DMS153 (cell line): ENCODE data around the gene ASH1L.
"Not testable (repeated sequence)": the region's sequence is repeated elsewhere in the genome, so short reads cannot be mapped to it uniquely, and the experiment has no call there.

ENCODE experiments used
- DNase-seq: peaks from one replicate; lab custom pipeline; 2025; lab: John Stamatoyannopoulos, UW

The ASH1L gene, protein sequence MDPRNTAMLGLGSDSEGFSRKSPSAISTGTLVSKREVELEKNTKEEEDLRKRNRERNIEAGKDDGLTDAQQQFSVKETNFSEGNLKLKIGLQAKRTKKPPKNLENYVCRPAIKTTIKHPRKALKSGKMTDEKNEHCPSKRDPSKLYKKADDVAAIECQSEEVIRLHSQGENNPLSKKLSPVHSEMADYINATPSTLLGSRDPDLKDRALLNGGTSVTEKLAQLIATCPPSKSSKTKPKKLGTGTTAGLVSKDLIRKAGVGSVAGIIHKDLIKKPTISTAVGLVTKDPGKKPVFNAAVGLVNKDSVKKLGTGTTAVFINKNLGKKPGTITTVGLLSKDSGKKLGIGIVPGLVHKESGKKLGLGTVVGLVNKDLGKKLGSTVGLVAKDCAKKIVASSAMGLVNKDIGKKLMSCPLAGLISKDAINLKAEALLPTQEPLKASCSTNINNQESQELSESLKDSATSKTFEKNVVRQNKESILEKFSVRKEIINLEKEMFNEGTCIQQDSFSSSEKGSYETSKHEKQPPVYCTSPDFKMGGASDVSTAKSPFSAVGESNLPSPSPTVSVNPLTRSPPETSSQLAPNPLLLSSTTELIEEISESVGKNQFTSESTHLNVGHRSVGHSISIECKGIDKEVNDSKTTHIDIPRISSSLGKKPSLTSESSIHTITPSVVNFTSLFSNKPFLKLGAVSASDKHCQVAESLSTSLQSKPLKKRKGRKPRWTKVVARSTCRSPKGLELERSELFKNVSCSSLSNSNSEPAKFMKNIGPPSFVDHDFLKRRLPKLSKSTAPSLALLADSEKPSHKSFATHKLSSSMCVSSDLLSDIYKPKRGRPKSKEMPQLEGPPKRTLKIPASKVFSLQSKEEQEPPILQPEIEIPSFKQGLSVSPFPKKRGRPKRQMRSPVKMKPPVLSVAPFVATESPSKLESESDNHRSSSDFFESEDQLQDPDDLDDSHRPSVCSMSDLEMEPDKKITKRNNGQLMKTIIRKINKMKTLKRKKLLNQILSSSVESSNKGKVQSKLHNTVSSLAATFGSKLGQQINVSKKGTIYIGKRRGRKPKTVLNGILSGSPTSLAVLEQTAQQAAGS (N-terminal part only)

DNA sequence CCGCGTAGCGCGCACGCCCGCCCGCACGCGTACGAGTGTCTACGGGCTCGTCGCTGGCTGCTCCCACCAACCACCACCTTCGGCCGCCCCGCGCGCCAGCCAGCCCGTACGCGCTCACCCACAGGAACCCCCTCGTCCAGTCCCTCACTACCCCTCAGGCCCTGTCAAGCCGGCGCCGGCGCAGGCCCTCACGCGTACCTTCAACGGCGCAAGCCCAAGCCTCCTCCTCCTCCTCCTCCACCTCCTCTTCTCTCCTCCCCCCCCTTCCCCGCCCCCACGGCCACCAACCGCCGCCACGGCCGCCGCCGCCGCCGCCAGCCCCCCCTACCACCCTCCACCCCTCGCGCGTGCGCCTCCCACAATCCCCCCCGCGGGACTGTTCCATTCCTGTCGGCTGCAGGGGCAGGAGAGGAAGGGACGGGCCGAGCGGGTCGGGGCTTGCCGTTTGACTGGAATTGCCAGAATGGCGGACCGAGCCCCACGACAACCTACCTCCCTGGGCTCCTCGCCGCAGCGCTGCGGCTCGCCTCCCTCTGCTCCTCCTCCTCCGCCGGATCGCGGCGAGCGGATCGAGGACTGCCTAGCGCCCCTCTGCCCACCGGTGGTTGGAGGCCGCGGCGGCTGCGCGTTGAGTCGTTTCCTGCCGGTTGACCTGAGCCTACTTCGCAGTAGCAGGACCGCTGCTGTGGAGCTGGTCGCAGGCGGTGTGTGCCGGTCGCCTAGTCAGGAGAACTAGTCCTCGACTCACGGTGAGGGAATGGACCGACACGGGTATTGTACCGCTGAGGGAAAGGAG lies at the start of gene ASH1L:
ASH1L (minus strand) TSS at position 223 of the 796 bp plus-strand sequence. CDS start 41,284 bp downstream, outside the sequence.
- peak; percentile 93 for DNase-seq

- not testable (repeated sequence) for DNase-seq
Observed at GRCh38 chr1:155610257-155610647, 47.6 kb upstream of the ASH1L start.

DNA sequence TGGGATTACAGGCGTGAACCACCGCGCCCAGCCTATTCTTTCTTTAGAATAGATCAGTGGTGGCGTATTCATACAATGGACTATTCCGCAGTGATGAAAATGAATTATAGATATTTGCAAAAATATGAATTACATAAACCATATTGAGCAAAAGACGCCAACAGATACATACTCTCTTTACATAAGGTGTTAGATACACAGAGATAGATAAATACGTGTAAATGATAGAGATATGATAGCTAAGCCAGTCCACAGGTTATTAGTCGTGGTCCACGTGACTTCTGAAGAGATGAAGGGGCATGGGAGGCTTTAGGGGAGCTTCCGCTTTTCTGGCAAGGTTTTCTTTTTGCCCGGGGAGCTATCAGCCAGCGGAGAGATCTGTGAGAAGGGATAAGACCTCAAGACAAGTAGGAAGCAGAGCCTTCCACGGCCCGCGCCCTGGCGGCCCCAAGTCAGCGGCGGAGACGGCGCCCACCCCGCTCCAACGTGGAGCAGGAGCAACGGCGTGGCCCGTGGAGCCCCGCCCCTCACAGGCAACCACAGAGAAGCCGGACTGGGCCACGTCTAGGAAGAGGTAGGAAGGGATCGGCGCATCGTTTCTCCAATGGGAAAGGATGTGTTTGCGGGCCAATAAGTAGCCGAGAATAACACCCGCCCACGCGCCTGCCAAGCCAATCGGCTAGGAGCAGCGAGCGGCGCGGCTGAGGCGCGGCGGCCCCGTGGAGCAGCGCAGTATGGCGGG lies 47.1 kb upstream of the ASH1L start, which contains the start of gene MSTO1:
MSTO1 (plus strand) TSS at position 704 of the 742 bp plus-strand sequence; CDS start at position 735, 31 bp downstream.
- peak; percentile 98 for DNase-seq

DNA sequence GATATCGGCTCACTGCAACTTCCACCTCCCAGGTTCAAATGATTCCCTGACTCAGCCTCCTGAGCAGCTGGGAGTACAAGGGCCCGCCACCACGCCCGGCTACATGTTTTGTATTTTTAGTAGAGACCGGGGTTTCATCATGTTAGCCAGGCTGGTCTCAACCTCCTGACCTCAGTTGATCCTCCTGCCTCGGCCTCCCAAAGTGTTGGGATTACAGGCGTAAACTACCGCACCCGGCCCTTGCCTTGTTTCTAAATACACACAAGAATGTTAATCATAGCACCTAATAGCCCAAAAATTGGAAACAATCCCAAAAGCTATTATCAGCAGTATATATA lies 46.3 kb upstream of the ASH1L start:
- DNase-seq, result no peak

GRCh38 chr1:155607708-155608107 lies 45.1 kb upstream of the ASH1L start:
- DNase-seq, result no peak

GRCh38 chr1:155599828-155600572 lies 37.4 kb upstream of the ASH1L start:
- not testable (repeated sequence) for DNase-seq

GRCh38 chr1:155598842-155599331 lies 36.3 kb upstream of the ASH1L start:
- no peak for DNase-seq

GRCh38 chr1:155596864-155597263 lies 34.3 kb upstream of the ASH1L start:
- DNase-seq, result no peak

DNA sequence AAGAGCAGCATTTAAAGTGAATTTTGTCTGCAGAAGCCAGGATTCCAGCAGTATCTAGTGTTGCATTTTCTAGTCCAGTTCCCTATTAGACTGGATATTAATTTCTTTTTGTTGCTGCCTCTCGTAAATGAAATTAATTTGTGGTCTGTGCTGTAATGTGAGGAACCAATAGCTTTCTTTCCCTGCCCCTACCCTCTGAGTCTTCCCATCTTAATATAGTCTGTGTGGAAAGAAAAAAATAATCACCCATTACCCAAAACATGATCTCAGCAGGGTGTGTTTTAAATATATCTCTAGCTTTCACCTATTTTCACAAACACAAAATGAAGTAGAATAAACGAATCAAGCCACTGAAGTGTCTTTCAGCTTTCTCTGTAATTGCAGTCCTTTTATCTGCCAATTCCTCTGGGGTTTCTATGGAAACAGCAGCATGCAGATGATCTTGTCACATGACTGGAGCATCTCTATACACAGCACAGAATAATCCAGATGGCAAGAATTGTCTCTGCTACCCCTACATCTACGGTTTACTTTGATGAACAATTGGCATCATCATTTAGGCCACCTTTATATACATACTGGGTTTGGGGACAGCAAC lies 33.4 kb upstream of the ASH1L start:
- DNase-seq, result not testable (repeated sequence)

DNA sequence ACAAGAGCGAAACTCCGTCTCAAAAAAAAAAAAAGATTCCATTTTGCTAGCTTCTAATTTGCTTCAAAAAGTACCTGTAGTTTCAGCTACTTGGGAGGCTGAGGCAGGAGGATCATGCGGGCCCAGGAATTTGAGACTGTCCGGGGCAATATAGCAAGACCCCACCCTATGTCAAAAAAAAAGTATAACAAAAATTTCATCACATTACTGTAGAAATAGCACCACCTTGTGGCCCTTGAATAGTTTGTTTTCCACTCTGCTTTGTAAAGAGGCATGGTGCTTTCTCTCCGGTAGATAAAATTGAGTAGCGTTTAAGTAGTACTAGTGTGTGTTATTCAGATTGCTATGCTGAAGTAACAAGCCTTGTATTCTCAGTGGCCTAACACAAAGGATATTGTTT lies 29.2 kb upstream of the ASH1L start:
- DNase-seq, result peak; percentile 19

GRCh38 chr1:155590516-155591247 lies 28.1 kb upstream of the ASH1L start:
- DNase-seq, result not testable (repeated sequence)

GRCh38 chr1:155589282-155589681 lies 26.7 kb upstream of the ASH1L start:
- DNase-seq, result not testable (repeated sequence)

DNA sequence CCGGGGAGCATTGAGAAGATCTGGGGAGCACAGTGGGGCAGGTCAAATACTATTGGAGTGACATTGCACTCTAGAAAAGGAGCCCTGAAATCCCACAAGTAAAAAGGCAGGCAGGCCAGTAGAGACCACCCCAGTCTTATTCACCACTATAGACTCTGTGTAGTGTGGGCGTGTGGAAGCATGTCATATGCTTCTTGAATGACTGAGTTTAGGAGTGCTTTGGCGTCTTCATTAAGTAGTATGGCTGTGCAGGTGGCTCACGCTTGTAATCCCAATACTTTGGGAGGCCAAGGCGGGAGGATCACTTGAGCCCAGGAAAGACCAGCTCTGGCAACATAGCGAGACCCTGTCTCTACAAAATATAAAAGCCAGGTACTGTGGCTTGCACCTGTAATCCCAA lies 21.2 kb upstream of the ASH1L start:
- DNase-seq, result not testable (repeated sequence)

DNA sequence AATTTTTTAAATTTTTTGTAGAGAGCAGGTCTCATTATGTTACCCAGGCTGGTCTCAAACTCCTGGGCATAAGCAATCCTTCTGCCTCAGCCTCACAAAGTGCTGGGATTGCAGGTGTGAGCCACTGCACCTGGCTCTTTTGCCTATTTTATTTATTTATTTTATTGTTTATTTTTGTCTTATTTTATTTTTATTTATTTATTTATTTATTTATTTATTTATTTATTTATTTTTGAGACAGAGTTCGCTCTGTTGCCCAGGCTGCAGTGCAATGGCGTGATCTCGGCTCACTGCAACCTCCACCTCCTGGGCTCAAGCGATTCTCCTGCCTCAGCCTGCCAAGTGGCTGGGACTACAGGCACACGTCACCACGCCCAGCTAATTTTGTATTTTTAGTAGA lies 13.0 kb upstream of the ASH1L start:
- DNase-seq, result not testable (repeated sequence)

DNA sequence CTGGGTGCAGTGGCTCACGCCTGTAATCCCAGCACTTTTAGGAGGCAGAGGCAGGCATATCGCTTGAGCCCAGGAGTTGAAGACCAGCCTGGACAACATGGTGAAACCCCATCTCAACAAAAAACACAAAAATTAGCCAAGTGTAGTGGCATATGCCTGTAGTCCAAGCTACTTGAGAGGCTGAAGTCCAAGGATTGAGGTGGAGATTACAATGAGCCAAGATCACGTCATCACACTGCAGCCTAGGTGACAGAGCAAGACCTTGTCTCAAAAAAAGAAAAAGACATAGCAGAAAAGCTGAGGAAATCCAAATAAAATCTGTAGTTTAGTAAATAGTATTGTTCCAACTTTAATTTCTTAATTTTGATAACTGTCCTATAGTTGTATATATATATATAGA lies 11.5 kb upstream of the ASH1L start:
- no peak for DNase-seq

DNA sequence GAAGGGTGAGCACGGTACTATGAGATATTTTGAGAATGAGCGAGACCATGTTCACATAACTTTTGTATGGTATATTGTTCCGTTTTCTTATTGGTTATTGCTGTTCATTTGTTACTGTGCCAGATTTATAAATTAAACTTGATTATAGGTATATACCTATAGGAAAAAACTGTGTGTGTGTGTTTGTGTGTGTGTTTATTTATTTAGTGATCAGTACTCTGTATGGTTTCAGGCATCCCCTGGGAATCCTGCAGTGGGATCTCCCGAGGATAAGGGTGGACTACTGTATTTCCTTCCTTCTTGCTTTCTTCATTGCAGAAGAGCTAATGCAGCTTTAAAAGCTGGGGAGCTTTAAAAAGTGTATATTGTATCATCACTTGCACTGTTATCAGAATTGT lies 8.0 kb upstream of the ASH1L start:
- no peak for DNase-seq

DNA sequence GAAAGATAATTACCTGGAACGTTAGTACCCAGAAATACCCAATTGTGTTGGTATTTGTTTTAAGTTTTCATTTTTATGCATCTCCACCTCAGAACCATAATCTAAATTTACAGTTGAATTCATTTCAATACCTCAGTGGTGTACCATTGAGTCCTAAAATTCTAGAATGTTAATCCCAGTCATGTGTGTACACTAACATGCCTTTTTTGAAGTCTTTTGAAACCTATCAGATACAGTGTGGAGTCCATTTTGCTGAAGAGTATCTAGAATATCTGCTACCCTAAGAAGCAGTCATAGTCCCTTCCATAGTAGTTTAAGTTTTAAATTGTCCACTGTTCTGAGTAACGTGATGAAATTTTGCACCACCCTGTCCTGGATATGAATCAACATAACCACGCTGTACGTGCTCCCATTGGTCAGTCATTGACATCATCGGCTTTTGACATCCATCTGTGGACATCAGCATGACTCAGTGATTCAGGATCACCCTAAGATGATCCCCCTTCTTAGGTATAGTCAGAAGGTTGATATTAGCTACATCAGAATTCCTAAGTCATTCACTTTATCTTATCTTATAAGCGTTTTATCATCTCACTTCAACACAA lies 7.5 kb upstream of the ASH1L start:
- DNase-seq, result no peak

- peak; percentile 79 for DNase-seq
Observed at GRCh38 chr1:155563377-155564022, 897 bp upstream of the ASH1L start.
